GM23338 (cell line): Measurements from ENCODE around the gene ATG4B. TPM values are rescaled to one million over a fixed set of nuclear protein-coding genes. Genes with fewer than 3 reads are reported as not detected.

Experiments used
- CREB1 ChIP-seq: fragments of 250-450 bp; sonication (Bioruptor Pico); IDR thresholded peaks from 2 replicates; pipeline ENCODE4 v1.5.0; 2020; ENCODE audit warnings: low read depth, mild to moderate bottlenecking, moderate library complexity
- CTCF ChIP-seq, 2 experiments: fragments of 200-600 bp in 1 of 2; sonication (generic) in 1 of 2; conservative IDR thresholded peaks; 2 replicates each; pipeline versions ENCODE4 v1.5.1 to v1.6.1; 2016 to 2017; ENCODE audit warnings: antibody characterized with exemption in 2 of 2, low read depth in 2 of 2, mild to moderate bottlenecking in 2 of 2, moderate library complexity in 1 of 2
- EZH2 ChIP-seq: fragments of 200-600 bp; sonication (generic); IDR thresholded peaks from one replicate; pipeline ENCODE4 v1.8.0; 2017; ENCODE audit warnings: antibody characterized with exemption, mild to moderate bottlenecking, low read depth; ENCODE audit not compliant: unreplicated experiment
- NANOG ChIP-seq: IDR thresholded peaks from 2 replicates; pipeline ENCODE4 v1.6.1; 2016; ENCODE audit warnings: antibody characterized with exemption, borderline replicate concordance
- POLR2AphosphoS5 ChIP-seq: IDR thresholded peaks from 2 replicates; pipeline ENCODE4 v1.6.1; 2016; ENCODE audit warnings: antibody characterized with exemption, low read depth
- REST ChIP-seq: IDR thresholded peaks from one replicate; pipeline ENCODE4 v1.6.1; 2018; ENCODE audit warnings: antibody characterized with exemption; ENCODE audit not compliant: unreplicated experiment
- STAT1 ChIP-seq: IDR thresholded peaks from one replicate; pipeline ENCODE4 v1.6.1; 2016; ENCODE audit warnings: antibody characterized with exemption; ENCODE audit not compliant: unreplicated experiment
- ZNF331 ChIP-seq: fragments of 250-450 bp; sonication (Bioruptor Pico); IDR thresholded peaks from 2 replicates; pipeline ENCODE4 v1.5.0; 2020; ENCODE audit warnings: low read depth, mild to moderate bottlenecking, moderate library complexity
- ZNF462 ChIP-seq: fragments of 250-450 bp; sonication (Bioruptor Pico); IDR thresholded peaks from 2 replicates; pipeline ENCODE4 v1.5.0; 2020; ENCODE audit warnings: mild to moderate bottlenecking, moderate library complexity
- polyA plus RNA-seq: library from polyadenylated mRNA; unstranded; fragments of >200 nt; fragmentation: Nextera tagmentation; extraction: Ambion mirVana; gene quantifications from 2 replicates; pipeline ENCODE4 v1.2.1, GENCODE V29; 2016
- total RNA-seq: library from RNA; depleted of rRNA; stranded (reverse); fragments of >200 nt; shearing (Covaris generic); gene quantifications from 2 replicates; pipeline ENCODE4 v1.2.3, GENCODE V29; 2014

Gene ATG4B
- total and polyA plus RNA-seq, 2 experiments from 2014 or later: 102 to 104 TPM

- TF ChIP-seq ZNF462: no peak
- TF ChIP-seq ZNF331 (CRISPR knock-in tag): no peak
- no peak for TF ChIP-seq STAT1
- TF ChIP-seq NANOG: no peak
- no peak for TF ChIP-seq REST
- TF ChIP-seq POLR2AphosphoS5: no peak
- no peak for TF ChIP-seq CTCF (conservative IDR thresholded peaks at IDR 0.05; ENCODE audit: low read depth in 2 of 2)
- TF ChIP-seq CREB1 (CRISPR knock-in tag): no peak
- no peak for TF ChIP-seq EZH2
These were observed 535 bp downstream of the ATG4B start (continued) for GRCh38 chr2:241637795-241638660.
